GM21515 (cell line): ENCODE results near the gene RHBDD2.
"Not testable (repeated sequence)": the region's sequence is repeated elsewhere in the genome, so short reads cannot be mapped to it uniquely, and the experiment has no call there.

Experiments
- ATAC-seq: cut with Tn5 transposase; IDR thresholded peaks from one replicate; pipeline ENCODE4 v1.9.1; 2021; ENCODE audit not compliant: unreplicated experiment

The RHBDD2 gene

DNA sequence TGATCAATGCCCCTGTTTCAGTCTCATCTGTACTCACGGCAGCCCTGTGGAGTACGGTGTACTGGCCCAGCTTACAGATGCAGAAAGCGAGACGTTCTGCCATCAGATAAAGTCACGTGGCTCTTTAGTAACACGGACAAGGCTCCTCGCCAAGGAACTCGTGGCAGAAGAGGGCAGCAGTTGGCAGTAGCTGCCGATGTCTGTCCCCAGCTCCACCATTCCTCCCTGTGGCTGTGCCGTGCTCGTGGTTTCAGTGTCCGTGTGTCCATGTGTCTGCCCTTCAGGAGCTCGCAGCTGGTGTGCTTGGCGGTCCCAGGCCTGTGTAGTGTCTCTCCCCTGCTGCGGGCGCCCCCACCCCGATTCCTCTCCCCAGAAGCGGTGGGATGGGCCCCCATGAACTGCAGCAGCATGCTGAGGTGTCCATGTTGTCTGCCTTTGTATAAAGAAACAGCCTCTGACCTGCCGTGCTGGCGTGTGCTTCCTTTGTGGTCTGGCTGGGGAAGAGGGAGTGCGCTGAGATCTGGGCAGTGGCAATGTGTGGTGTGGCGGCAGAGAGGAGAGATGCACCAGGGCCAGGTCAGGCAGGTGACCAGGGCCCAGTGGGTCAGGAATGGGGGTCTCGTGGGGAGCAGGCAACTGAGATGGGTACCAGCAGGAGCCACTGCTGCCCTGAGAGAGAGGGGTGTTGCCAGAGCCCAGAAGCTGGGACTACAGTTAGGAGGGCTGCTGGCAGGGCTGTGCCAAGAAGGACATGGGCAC, 9.8 kb downstream of the RHBDD2 start:
- no peak for ATAC-seq

DNA sequence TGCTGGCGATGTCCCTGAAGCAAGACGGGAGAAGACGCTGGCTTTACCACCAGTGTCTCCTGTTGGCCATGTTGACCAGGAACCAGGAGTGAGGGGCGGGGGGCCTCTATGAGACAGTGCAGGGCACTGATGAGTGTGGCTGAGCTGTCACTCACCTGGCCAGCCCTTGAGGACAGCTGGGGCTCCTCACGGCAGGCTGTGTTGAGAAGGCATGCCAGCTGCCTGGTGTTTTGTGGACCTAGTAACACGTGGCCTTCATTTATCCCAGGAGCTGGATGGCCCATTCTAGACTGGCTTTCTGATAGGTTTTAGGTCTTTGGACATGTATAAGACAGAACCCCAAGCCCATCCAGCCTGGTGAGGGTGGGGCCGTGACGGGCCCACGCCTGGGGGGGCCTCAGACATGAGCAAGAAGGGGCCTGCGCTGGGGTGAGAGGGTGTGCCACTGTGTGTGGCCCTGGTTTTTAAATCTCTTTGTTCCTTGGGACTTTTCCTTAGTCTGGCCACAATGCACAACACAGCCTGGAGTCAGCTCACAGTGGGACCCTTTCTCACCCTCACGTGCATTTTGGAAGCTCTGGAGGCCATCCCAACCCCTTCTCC, 10.5 kb downstream of the RHBDD2 start:
- ATAC-seq = no peak

DNA sequence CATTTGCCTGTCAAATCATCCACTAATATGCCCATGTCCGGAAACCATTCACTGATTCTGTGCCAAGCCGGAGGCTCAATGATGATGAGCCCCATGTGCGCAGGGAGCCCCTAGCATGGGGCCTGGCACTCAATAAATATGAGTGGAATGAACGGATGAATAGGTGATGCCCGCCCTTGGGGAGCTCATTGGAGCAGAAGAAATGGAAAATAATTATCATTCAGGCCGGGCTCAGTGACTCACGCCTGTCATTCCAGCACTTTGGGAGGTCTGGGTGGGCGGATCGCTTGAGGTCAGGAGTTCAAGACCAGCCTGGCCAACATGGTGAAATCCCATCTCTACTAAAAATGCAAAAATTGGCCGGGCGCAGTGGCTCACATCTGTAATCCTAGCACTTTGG, 11.0 kb downstream of the RHBDD2 start:
- ATAC-seq = no peak

DNA sequence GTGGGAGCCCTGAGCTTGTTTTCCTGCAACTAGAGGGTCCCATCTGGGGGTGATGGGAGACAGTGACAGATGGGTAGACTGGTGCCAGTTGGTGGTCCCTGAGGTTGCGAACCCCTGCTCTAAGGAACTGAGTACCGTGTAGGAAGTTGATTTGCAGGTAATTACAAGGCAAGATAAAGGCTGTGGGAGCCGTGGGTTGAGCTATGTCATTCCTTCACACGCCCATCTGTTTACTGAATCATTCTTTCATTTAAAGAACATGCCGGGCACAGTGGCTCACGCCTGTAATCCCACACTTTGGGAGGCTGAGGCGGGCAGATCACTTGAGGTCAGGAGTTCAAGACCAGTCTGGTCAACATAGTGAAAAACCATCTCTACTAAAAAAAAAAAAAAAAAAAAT, 12.4 kb downstream of the RHBDD2 start:
- ATAC-seq = not testable (repeated sequence)

DNA sequence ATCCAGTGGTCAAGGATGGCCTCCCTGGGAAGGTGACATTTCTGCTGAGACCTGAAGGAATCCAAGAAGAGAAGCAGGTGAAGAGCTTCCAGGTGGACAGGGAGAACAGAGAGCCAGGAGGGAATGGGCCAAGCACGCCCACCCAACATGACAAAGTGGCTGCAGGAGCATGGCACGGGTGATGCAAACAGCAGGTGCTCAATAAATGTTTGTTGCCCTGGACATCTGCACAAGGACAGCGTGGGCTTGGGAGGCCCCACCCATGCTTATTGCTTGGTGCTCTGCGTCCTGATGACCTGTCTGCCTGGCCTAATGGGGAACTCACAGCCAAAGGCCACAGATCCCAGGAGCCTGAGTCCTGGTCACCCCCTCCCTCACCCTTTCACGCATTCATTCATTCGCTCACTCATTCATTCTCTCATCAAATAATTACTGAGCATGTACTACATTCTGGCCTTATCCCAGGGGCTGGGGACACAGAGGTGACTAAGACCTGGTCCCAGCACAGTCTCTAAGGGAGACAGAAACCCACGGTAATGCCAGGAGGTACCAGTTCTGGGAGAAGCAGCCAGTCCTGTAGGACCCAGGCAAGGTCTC, 13.1 kb downstream of the RHBDD2 start:
- ATAC-seq = no peak

DNA sequence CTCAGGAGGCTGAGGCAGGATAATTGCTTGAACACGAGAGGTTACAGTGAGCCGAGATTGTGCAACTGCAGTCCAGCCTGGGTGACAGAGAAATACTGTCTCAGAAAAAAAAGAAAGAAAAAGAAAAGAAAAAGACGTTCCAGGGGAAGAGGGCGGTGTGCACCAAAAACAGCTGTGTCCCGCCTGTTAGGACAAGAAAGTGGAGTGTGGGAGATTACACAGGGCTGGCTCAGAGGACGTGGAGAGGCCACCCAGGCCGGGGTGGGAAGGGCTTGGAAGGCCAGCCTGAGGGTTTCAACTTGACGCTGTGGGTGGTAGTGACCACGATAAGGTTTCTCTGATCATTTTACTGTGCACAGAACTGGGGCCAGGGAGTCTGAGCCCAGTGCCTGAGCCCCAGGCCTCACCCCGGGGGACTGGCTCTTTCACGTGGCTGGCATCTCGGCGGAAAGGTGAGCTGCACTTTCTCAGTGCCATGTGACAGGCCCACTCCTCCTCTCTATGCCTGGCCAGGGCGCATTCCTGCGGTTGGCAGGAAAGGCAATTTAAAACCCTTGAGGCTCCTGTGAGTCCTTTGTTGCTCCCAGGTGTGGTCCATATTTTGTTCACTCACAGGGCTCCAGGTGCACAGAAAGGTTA, 13.9 kb downstream of the RHBDD2 start:
- ATAC-seq = no peak

DNA sequence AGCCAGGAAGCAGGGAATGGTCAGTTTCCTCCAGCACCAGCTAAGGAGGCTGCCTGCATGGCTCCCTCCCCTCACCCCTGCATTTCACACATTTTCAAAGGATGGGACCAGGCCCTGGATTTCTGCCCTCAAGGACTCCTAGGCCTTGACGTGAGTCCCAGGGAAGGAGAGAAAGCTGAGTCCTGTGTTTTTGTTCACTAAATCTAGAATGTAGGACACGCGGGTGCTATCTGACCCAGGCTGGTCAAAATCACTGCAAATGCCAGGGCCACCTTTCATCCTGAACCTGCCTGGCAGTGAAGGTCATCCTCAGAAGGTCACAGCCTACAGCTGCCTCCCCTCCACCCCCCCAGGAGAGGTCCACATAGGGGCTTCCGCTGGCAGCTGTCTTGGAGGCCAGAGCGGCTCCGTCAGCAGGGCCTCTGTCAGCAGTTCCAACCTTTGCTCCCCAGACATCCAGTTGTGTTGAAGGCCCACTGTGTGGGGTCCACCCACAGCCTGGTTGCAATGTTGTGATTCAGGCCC, 18.0 kb downstream of the RHBDD2 start:
- no peak for ATAC-seq

DNA sequence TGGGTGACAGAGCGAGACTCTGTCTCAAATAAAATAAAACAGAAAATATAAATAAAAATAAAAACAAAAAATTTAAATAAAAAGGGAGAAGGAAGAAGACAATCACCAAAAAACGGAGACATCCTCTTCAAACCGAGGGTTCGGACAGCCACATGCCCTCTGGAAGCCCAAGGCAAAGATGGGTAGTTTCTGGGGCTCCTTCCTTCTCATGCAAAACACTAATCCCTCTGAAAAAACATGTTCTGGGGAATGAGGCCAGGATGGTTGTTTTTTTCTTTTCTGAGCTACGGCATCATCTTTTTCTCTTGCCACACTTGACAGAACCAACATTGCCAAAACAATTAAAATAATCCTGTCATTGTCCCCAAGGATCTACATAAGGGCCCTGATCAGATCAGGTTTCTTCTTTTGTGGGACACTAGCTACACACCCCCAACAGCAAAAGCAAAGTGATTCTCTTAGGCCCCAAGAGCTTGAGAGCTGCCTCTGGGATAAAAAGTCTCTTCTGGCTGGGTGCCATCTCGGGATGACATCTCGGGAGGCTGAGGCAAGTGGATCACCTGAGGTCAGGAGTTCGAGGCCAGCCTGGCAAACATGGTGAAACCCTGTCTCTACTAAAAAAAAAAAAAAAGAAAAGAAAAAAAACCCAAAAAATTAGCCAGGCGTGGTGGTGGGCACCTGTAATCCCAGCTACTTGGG, 21.9 kb downstream of the RHBDD2 start:
- no peak for ATAC-seq

DNA sequence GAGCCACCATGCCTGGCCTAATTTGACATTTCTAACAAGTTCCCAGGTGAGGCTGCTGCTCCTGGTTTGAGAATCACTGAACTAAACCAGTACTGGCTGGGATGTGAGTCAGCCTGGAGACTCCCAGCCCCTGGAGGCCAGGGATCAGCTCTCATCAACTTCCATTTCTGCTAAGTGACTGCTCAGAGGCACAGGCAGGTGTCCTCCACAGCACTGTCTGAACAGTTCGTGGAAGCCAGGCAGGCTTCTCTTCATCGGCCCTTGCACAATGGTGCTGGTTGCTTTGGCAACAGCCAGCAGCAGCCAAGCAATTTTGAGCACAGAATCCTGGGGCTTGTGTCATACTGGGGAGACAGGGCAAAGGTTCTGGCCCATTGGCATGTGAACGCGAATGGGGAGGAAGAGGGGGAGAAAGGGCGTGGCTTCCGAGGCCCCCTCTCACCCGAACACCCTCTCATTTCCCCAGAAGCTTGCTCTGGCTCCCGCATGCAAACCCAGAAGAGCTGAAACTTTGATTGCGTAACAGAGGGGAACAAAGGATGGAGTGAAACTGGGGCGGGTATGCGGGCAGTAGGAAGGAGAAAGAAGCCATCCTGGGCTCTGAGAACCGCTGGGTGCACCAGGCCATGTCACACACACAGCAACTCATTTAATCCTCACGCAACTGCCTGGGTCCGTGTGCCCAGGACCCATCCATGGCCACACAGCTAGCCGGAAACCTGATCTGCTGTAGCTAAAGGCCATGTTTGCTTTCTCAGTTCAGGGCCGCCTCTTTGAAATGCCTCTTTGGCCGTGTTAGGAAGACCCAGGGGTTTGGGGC, 27.2 kb downstream of the RHBDD2 start:
- no peak for ATAC-seq

DNA sequence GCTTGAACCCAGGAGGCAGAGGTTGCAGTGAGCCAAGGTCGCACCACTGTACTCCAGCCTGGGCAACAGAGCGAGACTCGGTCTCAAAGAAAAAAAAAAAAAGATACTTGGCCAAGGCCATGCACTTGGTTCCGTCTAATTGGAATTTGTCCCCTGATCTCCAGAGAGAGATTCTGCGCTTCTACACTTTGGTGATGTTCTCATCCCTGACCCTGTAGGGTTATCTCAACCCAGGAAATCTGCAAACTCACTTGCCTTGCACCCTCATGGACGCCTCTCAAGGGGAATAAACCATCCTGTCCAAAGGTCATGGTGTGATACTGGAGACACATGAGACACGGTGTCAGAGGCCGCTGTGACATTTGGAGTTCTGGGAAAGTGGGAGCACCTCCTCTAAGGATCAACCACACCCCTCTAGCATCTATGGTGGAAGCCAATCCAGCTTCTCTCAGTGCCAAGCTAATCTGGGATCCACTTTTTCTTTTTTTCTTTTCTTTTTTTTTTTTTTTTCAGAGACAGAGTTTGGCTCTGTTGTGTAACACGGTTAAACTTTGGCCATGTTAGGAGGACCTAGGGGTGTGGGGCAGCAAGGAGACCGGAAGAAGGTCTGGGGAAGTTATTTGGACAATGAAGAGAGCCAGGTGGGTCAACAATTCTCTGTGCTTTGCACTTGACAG, 28.3 kb downstream of the RHBDD2 start:
- no peak for ATAC-seq

DNA sequence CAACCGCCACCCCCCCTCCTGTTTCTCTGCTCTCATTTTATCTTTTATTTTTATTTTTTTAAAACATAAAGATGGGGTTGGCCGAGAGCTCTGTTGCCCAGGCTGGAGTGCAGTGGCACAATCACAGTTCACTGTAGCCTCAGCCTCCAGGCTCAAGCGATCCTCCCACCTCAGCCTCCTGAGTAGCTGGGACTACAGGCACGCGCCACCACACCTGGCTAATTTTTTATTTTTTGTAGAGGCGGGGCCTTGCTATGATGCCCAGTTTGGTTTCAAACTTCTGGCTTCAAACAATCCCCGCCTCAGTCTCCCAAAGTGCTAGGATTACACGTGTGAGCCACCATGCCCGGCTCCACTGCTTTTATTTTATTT, 28.8 kb downstream of the RHBDD2 start:
- not testable (repeated sequence) for ATAC-seq

DNA sequence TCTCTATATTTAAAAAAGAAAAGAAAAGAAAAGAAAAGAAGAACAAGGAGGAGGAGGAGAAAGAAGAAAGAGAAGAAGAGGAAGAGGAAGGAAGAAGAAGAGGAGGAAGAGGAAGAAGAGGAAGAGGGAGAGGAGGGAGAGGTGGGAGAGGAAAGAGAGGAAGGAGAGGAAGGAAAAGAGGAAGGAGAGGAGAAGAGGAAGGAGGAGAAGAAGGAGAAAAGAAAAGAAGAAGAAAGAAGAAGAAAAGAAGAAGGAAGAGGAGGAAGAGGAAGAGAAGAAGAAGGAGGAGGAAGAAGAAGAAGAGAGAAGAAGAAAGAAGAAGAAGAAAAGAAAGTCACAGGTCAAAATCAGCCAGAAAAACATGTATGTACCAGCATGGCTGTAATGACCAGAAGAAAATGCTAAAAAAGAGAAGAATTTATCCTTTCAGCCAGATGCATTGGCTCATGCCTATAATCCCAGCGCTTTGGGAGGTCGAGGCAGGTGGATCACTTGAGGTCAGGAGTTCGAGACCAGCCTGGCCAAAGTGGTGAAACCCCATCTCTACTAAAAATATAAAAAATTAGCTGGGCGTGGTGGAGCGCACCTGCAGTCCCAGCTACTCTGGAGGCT, 30.8 kb downstream of the RHBDD2 start:
- ATAC-seq = no peak

DNA sequence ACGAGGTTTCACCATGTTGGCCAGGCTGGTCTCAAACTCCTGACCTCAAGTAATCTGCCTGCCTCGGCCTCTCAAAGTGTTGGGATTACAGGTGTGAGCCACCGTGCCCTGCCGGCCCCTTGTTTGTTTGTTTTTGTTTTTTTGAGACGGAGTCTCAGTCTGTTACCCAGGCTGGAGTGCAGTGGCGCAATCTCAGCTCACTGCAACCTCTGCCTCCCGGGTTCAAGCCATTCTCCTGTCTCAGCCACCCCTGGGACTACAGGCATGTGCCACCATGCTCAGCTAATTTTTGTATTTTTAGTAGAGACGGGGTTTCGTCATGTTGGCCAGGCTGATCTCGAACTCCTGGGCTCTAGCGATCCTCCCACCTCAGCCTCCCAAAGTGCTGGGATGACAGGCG, 32.4 kb downstream of the RHBDD2 start:
- ATAC-seq = not testable (repeated sequence)

DNA sequence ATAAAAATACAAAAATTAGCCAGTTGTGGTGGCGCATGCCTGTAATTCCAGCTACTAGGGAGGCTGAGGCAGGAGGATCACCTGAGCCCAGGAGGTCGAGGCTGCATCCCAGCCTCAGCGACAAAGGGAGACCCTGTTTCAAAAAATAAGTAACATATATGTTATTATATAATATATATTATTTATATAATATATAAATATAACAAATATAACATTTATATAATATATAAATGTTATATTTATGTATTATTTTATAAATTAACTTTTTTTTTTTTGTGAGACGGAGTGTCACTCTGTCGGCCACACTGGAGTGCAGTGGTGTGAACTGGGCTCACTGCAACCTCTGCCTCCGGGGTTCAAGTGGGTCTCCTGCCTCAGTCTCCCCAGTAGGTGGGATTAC, 34.6 kb downstream of the RHBDD2 start:
- ATAC-seq = no peak

DNA sequence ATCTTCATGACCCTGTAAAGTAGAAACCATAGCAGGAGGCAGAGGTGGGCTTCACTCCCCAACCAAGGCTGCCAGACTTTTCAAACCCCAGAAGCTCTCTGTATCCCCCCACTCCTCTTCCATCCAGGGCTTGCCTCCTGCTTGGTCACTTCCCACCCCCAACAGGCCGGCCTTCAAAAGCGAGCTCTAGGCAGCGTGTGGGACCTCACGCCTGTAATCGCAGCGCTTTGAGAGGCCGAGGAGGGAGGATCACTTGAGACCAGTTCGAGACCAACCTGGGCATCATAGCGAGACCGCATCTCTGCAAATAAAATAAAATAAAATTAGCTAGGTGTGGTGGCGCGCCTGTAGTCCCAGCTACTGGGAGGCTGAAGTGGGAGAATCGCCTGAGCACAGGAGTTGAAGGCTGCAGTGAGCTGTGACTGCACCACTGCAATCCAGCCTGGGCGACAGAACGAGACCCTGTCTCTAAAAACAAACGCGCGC, 35.4 kb downstream of the RHBDD2 start:
- ATAC-seq = no peak

DNA sequence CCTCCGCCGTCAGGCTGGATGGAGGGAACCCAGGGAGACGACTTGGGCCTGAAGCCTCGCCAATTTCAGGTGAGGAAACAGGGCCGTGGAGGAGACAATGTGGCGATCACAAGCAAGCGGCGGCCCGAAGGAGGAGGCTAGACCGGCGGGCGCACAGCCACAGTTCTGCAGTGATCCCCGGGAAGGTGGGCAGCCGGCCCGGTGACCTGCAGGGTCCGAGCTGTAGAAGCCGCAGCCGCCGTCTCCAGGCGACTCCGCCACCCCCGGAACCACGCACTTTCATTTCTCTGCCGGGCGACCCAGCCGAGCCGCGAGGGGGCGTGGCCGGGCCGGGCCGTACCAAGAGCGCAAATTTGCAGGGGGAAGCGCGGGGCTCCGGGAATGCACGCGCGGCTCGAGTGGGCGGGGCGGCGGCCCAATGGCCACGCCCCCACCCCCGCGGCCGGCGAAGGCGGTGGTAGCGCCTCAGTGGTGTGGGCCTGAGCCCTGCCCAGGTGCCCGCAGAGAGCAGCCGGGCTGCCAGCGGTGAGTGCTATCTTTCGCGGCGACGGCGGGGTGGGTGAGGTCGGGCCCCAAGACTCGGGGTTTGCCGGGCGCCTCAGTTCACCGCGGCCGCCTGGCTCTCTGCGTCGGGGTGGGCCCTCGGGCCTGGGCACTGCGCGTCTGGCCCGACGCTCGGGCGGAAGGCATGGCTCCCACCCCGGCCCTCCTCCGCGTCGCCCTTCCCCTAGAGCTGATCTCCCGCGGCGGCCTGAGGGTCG, 36.0 kb downstream of the RHBDD2 start, which contains the start of gene POR:
Gene POR, plus strand, starts transcription at position 501 of the 761 bp plus-strand sequence. CDS start 38,847 bp downstream, outside the sequence.
- ATAC-seq = peak; percentile 90

DNA sequence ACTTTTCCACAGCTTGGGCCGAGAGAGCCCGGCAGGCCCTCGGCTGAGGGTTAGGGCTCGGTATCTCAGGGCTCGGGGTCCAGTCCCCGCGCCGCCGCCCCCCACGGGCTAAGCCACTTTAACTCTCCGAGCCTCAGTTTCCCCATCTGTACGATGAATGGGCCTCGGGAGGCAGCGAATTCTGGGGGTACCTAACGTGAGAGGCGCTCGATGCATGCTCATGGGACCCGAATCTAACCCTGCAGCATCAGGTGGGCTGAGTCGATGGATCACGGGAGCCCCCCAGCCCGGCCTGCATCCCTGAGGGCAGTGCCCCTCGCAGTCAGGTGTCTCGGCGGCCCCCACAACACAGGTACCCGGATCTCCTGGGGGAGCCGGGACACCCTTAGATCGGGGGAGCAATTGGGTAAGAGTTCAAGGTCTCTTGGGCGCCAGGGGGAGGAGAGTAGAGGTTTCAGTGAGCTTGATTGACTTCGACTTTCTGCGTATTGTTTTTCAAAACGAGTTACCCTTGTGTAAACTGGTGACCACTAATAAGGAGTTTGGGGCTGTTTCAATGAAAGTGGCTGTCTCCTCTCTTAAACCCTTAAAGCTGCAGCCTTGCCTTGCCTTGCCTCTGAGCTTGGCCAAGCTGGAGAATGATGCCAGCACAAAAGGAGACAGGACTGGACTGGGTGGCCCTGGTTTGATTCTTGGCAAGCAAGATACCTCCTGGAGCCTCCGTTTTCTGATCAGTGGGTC, 36.8 kb downstream of the RHBDD2 start:
- ATAC-seq = no peak

DNA sequence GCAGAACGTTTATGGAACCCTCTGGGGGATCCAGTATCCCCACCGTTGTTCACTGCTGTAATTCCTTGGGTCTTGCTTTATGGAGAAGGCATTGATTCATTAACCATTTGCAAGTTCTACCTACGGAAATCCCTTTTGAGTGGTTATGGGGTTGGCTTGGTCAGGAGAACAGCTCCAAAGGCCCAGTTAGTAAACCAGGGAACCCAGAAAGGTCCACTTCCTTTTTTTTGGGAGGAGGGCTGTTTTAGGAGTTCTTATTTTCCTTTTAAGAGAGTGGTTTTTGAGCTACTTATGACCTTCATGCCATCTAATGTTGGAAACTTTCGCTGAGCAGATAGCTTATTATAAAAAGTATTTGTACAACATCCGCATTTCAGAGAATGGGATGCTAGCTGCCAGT, 37.4 kb downstream of the RHBDD2 start:
- no peak for ATAC-seq
